HEK293 (cell line): ENCODE results near the gene COQ4.

Experiments
- GFI1B ChIP-seq: fragments of 450-650 bp; formaldehyde crosslinking; IDR thresholded peaks from 2 replicates; pipeline ENCODE4 v1.5.1; 2016; ENCODE audit warnings: missing biosample characterization, missing genetic modification characterization
- GLI2 ChIP-seq: fragments of 450-650 bp; formaldehyde crosslinking; IDR thresholded peaks from 2 replicates; pipeline ENCODE4; 2017; ENCODE audit warnings: missing biosample characterization, missing genetic modification characterization, low read depth, borderline replicate concordance
- GLIS2 ChIP-seq: fragments of 450-650 bp; formaldehyde crosslinking; IDR thresholded peaks from 2 replicates; pipeline ENCODE4 v1.5.1; 2016; ENCODE audit warnings: missing biosample characterization, missing genetic modification characterization
- KLF9 ChIP-seq: fragments of 450-650 bp; formaldehyde crosslinking; IDR thresholded peaks from 2 replicates; pipeline ENCODE4 v1.5.1; 2016; ENCODE audit warnings: missing biosample characterization, missing genetic modification characterization, low read depth
- MYNN ChIP-seq: fragments of 450-650 bp; formaldehyde crosslinking; IDR thresholded peaks from 2 replicates; pipeline ENCODE4 v1.5.1; 2016; ENCODE audit warnings: missing biosample characterization, missing genetic modification characterization, borderline replicate concordance
- MZF1 ChIP-seq: fragments of 450-650 bp; formaldehyde crosslinking; IDR thresholded peaks from 2 replicates; pipeline ENCODE4 v1.5.1; 2017; ENCODE audit warnings: missing biosample characterization, missing genetic modification characterization, borderline replicate concordance
- REPIN1 ChIP-seq: fragments of 450-650 bp; formaldehyde crosslinking; IDR thresholded peaks from 2 replicates; pipeline ENCODE4 v1.5.1; 2017; ENCODE audit warnings: missing biosample characterization, missing genetic modification characterization, low read depth
- SALL2 ChIP-seq: fragments of 450-650 bp; formaldehyde crosslinking; IDR thresholded peaks from 2 replicates; pipeline ENCODE4 v1.5.0; 2017; ENCODE audit warnings: missing biosample characterization, mild to moderate bottlenecking, missing genetic modification characterization, borderline replicate concordance
- SP7 ChIP-seq: fragments of 450-650 bp; formaldehyde crosslinking; IDR thresholded peaks from 2 replicates; pipeline ENCODE4 v1.5.1; 2016; ENCODE audit warnings: missing biosample characterization, missing genetic modification characterization
- TRIM28 ChIP-seq: IDR thresholded peaks from 2 replicates; pipeline ENCODE4 v1.6.1; 2011; ENCODE audit warnings: low read length, control low read depth, borderline replicate concordance
- YY1 ChIP-seq: fragments of 450-650 bp; formaldehyde crosslinking; IDR thresholded peaks from 2 replicates; pipeline ENCODE4 v1.5.1; 2018; ENCODE audit warnings: missing biosample characterization, missing genetic modification characterization
- ZBTB1 ChIP-seq: fragments of 450-650 bp; formaldehyde crosslinking; IDR thresholded peaks from 2 replicates; pipeline ENCODE4 v1.5.1; 2016; ENCODE audit warnings: missing biosample characterization, missing genetic modification characterization
- ZBTB17 ChIP-seq: fragments of 450-650 bp; formaldehyde crosslinking; IDR thresholded peaks from 2 replicates; pipeline ENCODE4 v1.5.1; 2016; ENCODE audit warnings: missing biosample characterization, missing genetic modification characterization
- ZBTB20 ChIP-seq: fragments of 450-650 bp; formaldehyde crosslinking; IDR thresholded peaks from 2 replicates; pipeline ENCODE4 v1.5.1; 2016; ENCODE audit warnings: missing biosample characterization, missing genetic modification characterization
- ZFP41 ChIP-seq: fragments of 450-650 bp; formaldehyde crosslinking; IDR thresholded peaks from 2 replicates; pipeline ENCODE4 v1.5.1; 2016; ENCODE audit warnings: missing biosample characterization, missing genetic modification characterization, borderline replicate concordance
- ZNF132 ChIP-seq: fragments of 450-650 bp; formaldehyde crosslinking; IDR thresholded peaks from 2 replicates; pipeline ENCODE4 v1.5.1; 2017; ENCODE audit warnings: missing biosample characterization, missing genetic modification characterization, borderline replicate concordance
- ZNF133 ChIP-seq: fragments of 450-650 bp; formaldehyde crosslinking; IDR thresholded peaks from 2 replicates; pipeline ENCODE4 v1.5.1; 2016; ENCODE audit warnings: missing biosample characterization, missing genetic modification characterization
- ZNF138 ChIP-seq: fragments of 450-650 bp; formaldehyde crosslinking; IDR thresholded peaks from 2 replicates; pipeline ENCODE4 v1.5.1; 2016; ENCODE audit warnings: missing biosample characterization, missing genetic modification characterization, borderline replicate concordance
- ZNF140 ChIP-seq: fragments of 450-650 bp; formaldehyde crosslinking; IDR thresholded peaks from 2 replicates; pipeline ENCODE4 v1.5.1; 2016; ENCODE audit warnings: missing biosample characterization, missing genetic modification characterization
- ZNF19 ChIP-seq: fragments of 450-650 bp; formaldehyde crosslinking; IDR thresholded peaks from 2 replicates; pipeline ENCODE4; 2016; ENCODE audit warnings: missing biosample characterization, missing genetic modification characterization, low read depth
- ZNF221 ChIP-seq: fragments of 450-650 bp; formaldehyde crosslinking; IDR thresholded peaks from 2 replicates; pipeline ENCODE4 v1.5.1; 2017; ENCODE audit warnings: missing biosample characterization, missing genetic modification characterization, borderline replicate concordance
- ZNF274 ChIP-seq, 2 experiments: fragments of 200-500 bp in 1 of 2; fragments of 450-650 bp in 1 of 2; sonication (Bioruptor generic) in 1 of 2; formaldehyde crosslinking in 1 of 2; IDR thresholded peaks; 2 replicates each; pipeline versions ENCODE4 v1.5.1 to v1.6.1; 2014 to 2016; ENCODE audit warnings: borderline replicate concordance in 1 of 2, inconsistent platforms in 1 of 2, low read length in 1 of 2, missing biosample characterization in 1 of 2, missing genetic modification characterization in 1 of 2
- ZNF292 ChIP-seq: fragments of 450-650 bp; formaldehyde crosslinking; IDR thresholded peaks from 2 replicates; pipeline ENCODE4 v1.5.1; 2016; ENCODE audit warnings: low read depth, missing biosample characterization, missing genetic modification characterization, borderline replicate concordance
- ZNF416 ChIP-seq: fragments of 450-650 bp; formaldehyde crosslinking; IDR thresholded peaks from 2 replicates; pipeline ENCODE4 v1.5.1; 2016; ENCODE audit warnings: missing biosample characterization, missing genetic modification characterization
- ZNF473 ChIP-seq: fragments of 450-650 bp; formaldehyde crosslinking; IDR thresholded peaks from 2 replicates; pipeline ENCODE4 v1.5.1; 2017; ENCODE audit warnings: missing biosample characterization, missing genetic modification characterization
- ZNF544 ChIP-seq: fragments of 450-650 bp; formaldehyde crosslinking; IDR thresholded peaks from 2 replicates; pipeline ENCODE4 v1.5.0; 2017; ENCODE audit warnings: missing biosample characterization, missing genetic modification characterization
- ZNF549 ChIP-seq: fragments of 450-650 bp; IDR thresholded peaks from 2 replicates; pipeline ENCODE4 v1.5.1; 2018; ENCODE audit warnings: missing biosample characterization, missing genetic modification characterization, mild to moderate bottlenecking, inconsistent platforms, moderate library complexity
- ZNF558 ChIP-seq: fragments of 450-650 bp; formaldehyde crosslinking; IDR thresholded peaks from 2 replicates; pipeline ENCODE4 v1.5.1; 2016; ENCODE audit warnings: missing biosample characterization, missing genetic modification characterization
- ZNF610 ChIP-seq: fragments of 450-650 bp; formaldehyde crosslinking; IDR thresholded peaks from 2 replicates; pipeline ENCODE4 v1.5.1; 2016; ENCODE audit warnings: missing biosample characterization, missing genetic modification characterization, borderline replicate concordance
- ZNF658 ChIP-seq: fragments of 450-650 bp; formaldehyde crosslinking; IDR thresholded peaks from 2 replicates; pipeline ENCODE4; 2016; ENCODE audit warnings: missing biosample characterization, missing genetic modification characterization
- ZNF660 ChIP-seq: fragments of 450-650 bp; IDR thresholded peaks from 2 replicates; pipeline ENCODE4 v1.5.1; 2018; ENCODE audit warnings: missing biosample characterization, mild to moderate bottlenecking, missing genetic modification characterization
- ZNF791 ChIP-seq: fragments of 450-650 bp; formaldehyde crosslinking; IDR thresholded peaks from 2 replicates; pipeline ENCODE4 v1.5.1; 2016; ENCODE audit warnings: missing biosample characterization, missing genetic modification characterization
- TF ChIP-seq, protein P1 (sequence below): fragments of 450-650 bp; formaldehyde crosslinking; IDR thresholded peaks from 2 replicates; pipeline ENCODE4 v1.5.1; 2017; ENCODE audit warnings: missing biosample characterization, missing genetic modification characterization
- TF ChIP-seq, protein P2 (sequence below): fragments of 450-650 bp; IDR thresholded peaks from 2 replicates; pipeline ENCODE4 v1.5.1; 2018; ENCODE audit warnings: missing biosample characterization, missing genetic modification characterization
- TF ChIP-seq, protein P3 (sequence below): fragments of 450-650 bp; formaldehyde crosslinking; IDR thresholded peaks from 2 replicates; pipeline ENCODE4 v1.5.1; 2017; ENCODE audit warnings: missing biosample characterization, missing genetic modification characterization
- TF ChIP-seq, protein P4 (sequence below): sonication (generic); formaldehyde crosslinking; IDR thresholded peaks from 2 replicates; pipeline ENCODE4 v1.8.1; 2022; ENCODE audit warnings: mild to moderate bottlenecking, moderate library complexity, missing genetic modification reagents

The COQ4 gene

DNA sequence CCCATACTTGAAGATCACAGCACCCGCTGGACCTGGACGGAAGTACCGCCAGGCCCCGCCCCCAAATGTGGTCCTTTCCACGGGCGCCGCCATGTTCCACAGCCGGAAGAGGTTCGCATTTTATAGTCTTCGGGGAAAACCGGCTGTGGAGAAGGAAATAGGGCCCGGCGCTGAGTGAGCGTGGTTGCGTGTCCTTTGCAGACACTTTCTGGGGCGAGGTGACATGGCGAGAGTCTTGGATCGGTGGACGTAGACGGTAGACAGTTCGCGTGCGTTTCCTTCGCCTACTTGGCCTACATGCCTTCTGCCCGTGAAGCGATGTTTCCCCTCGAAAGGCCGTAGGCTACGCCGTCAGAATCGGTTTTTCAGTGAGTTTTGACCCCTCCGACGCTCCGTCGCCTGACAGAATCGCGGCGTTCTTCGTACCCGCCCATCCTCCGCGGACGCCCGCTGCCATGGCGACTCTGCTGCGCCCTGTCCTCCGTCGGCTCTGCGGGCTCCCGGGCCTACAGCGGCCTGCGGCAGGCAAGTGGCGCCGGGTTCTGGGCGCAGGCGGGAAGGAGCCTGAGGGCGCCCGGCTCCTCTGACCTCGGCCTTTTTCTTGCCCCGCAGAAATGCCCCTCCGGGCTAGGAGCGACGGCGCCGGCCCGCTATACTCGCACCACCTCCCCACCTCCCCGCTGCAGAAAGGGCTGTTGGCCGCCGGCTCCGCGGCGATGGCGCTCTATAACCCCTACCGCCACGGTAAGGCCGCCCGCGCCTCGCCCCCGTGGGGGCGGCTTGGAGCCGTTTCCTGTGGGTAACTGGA lies at the start of gene COQ4, which contains the start of gene TRUB2 (continued):
- TF ChIP-seq ZNF549 (tag by site-specific recombination), result no peak
- TF ChIP-seq, protein P1, sequence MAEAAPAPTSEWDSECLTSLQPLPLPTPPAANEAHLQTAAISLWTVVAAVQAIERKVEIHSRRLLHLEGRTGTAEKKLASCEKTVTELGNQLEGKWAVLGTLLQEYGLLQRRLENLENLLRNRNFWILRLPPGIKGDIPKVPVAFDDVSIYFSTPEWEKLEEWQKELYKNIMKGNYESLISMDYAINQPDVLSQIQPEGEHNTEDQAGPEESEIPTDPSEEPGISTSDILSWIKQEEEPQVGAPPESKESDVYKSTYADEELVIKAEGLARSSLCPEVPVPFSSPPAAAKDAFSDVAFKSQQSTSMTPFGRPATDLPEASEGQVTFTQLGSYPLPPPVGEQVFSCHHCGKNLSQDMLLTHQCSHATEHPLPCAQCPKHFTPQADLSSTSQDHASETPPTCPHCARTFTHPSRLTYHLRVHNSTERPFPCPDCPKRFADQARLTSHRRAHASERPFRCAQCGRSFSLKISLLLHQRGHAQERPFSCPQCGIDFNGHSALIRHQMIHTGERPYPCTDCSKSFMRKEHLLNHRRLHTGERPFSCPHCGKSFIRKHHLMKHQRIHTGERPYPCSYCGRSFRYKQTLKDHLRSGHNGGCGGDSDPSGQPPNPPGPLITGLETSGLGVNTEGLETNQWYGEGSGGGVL (tag by site-specific recombination), result no peak
- TF ChIP-seq, protein P2, sequence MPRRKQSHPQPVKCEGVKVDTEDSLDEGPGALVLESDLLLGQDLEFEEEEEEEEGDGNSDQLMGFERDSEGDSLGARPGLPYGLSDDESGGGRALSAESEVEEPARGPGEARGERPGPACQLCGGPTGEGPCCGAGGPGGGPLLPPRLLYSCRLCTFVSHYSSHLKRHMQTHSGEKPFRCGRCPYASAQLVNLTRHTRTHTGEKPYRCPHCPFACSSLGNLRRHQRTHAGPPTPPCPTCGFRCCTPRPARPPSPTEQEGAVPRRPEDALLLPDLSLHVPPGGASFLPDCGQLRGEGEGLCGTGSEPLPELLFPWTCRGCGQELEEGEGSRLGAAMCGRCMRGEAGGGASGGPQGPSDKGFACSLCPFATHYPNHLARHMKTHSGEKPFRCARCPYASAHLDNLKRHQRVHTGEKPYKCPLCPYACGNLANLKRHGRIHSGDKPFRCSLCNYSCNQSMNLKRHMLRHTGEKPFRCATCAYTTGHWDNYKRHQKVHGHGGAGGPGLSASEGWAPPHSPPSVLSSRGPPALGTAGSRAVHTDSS (tag by site-specific recombination), result no peak
- peak; percentile 91 for TF ChIP-seq ZNF660
- TF ChIP-seq ZNF558 (tag by site-specific recombination), result peak; percentile 55; the same call in 1 of the 2 replicates
- TF ChIP-seq ZBTB1 (tag by site-specific recombination), result no peak
- TF ChIP-seq, protein P3, sequence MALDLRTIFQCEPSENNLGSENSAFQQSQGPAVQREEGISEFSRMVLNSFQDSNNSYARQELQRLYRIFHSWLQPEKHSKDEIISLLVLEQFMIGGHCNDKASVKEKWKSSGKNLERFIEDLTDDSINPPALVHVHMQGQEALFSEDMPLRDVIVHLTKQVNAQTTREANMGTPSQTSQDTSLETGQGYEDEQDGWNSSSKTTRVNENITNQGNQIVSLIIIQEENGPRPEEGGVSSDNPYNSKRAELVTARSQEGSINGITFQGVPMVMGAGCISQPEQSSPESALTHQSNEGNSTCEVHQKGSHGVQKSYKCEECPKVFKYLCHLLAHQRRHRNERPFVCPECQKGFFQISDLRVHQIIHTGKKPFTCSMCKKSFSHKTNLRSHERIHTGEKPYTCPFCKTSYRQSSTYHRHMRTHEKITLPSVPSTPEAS, result peak; percentile 62; the same call in 1 of the 2 replicates
- peak; percentile 9; the same call in 1 of the 2 replicates for TF ChIP-seq GFI1B (tag by site-specific recombination)
- TF ChIP-seq ZBTB17 (tag by site-specific recombination), result peak; percentile 95
- no peak for TF ChIP-seq ZNF544 (tag by site-specific recombination)
- no peak for TF ChIP-seq ZNF133
- TF ChIP-seq ZNF140, result no peak
- no peak; the same call in 1 of the 2 replicates for TF ChIP-seq TRIM28
- TF ChIP-seq ZNF791 (tag by site-specific recombination), result no peak
- no peak for TF ChIP-seq ZNF138 (tag by site-specific recombination)
- TF ChIP-seq MYNN (tag by site-specific recombination), result peak; percentile 52; the same call in 1 of the 2 replicates
- TF ChIP-seq ZNF292, result no peak
- TF ChIP-seq MZF1, result no peak
- peak; percentile 90 for TF ChIP-seq SP7
- TF ChIP-seq ZNF658 (tag by site-specific recombination), result no peak
- no peak for TF ChIP-seq ZNF473 (tag by site-specific recombination)
- TF ChIP-seq ZNF132 (tag by site-specific recombination), result no peak
- TF ChIP-seq ZNF221 (tag by site-specific recombination), result no peak
- TF ChIP-seq SALL2 (tag by site-specific recombination), result no peak
- peak; percentile 82 for TF ChIP-seq KLF9 (tag by site-specific recombination)
- TF ChIP-seq GLI2, result no peak
- peak; percentile 96 for TF ChIP-seq YY1 (tag by site-specific recombination)
- no peak for TF ChIP-seq GLIS2 (tag by site-specific recombination)
- TF ChIP-seq ZBTB20 (tag by site-specific recombination), result no peak
- TF ChIP-seq ZNF274 (IDR thresholded peaks at IDR 0.05; ENCODE audit: low read length), result no peak
- no peak for TF ChIP-seq ZNF274 (tag by site-specific recombination; IDR thresholded peaks at IDR 0.05; ENCODE audit: borderline replicate concordance)
- TF ChIP-seq ZFP41 (tag by site-specific recombination), result no peak
- no peak for TF ChIP-seq REPIN1 (tag by site-specific recombination)
- TF ChIP-seq, protein P4, sequence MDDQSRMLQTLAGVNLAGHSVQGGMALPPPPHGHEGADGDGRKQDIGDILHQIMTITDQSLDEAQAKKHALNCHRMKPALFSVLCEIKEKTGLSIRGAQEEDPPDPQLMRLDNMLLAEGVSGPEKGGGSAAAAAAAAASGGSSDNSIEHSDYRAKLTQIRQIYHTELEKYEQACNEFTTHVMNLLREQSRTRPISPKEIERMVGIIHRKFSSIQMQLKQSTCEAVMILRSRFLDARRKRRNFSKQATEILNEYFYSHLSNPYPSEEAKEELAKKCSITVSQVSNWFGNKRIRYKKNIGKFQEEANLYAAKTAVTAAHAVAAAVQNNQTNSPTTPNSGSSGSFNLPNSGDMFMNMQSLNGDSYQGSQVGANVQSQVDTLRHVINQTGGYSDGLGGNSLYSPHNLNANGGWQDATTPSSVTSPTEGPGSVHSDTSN (CRISPR knock-in tag), result peak; percentile 71
- TF ChIP-seq ZNF19 (tag by site-specific recombination), result no peak
- TF ChIP-seq ZNF610 (tag by site-specific recombination), result peak; percentile 69
- TF ChIP-seq ZNF416 (tag by site-specific recombination), result no peak
